Breast epithelium (tissue), 3 donors: ENCODE measurements around the gene KCTD6.

ENCODE experiments used
- CTCF ChIP-seq, 3 donors: fragments of 450-650 bp; IDR thresholded peaks; one replicate each; pipeline ENCODE4 v1.5.1; 2016 to 2017; ENCODE audit warnings: antibody characterized with exemption in 3 of 3, mild to moderate bottlenecking in 3 of 3, moderate library complexity in 3 of 3
- POLR2A ChIP-seq: fragments of 450-650 bp; IDR thresholded peaks from one replicate; pipeline ENCODE4 v1.6.1; 2016; ENCODE audit warnings: antibody characterized with exemption, mild to moderate bottlenecking, moderate library complexity
- POLR2AphosphoS5 ChIP-seq, 3 donors: sonication (generic); formaldehyde crosslinking; IDR thresholded peaks; one replicate each; pipeline ENCODE4 v1.6.1; 2017; ENCODE audit warnings: antibody characterized with exemption in 3 of 3

- TF ChIP-seq CTCF (IDR thresholded peaks at IDR 0.05) (no peak), POLR2A (no peak), POLR2AphosphoS5 (IDR thresholded peaks at IDR 0.05) (no peak)
Observed at GRCh38 chr3:58496206-58496857, 4.4 kb downstream of the KCTD6 start.
